Right lobe of liver (tissue), 4 donors: ENCODE measurements around the gene RYR3.

Source experiments
- POLR2A ChIP-seq: fragments of 450-650 bp; IDR thresholded peaks from one replicate; pipeline ENCODE4 v1.6.1; 2017; ENCODE audit warnings: antibody characterized with exemption, mild to moderate bottlenecking
- TF ChIP-seq, protein P1 (sequence below), 4 donors: fragments of 200-600 bp in 3 of 4; fragments of 450-650 bp in 1 of 4; IDR thresholded peaks; one replicate each; pipeline versions ENCODE4 v1.5.1 to v1.8.0; 2016 to 2022; ENCODE audit warnings: antibody characterized with exemption in 4 of 4, mild to moderate bottlenecking in 2 of 4
- donor health status: DM: no; HTN: no; CAD: no.
- donor health status: DM: no; HTN: no; CAD: no.
- donor health status: DM: no; HTN: yes; CAD: no.

DNA sequence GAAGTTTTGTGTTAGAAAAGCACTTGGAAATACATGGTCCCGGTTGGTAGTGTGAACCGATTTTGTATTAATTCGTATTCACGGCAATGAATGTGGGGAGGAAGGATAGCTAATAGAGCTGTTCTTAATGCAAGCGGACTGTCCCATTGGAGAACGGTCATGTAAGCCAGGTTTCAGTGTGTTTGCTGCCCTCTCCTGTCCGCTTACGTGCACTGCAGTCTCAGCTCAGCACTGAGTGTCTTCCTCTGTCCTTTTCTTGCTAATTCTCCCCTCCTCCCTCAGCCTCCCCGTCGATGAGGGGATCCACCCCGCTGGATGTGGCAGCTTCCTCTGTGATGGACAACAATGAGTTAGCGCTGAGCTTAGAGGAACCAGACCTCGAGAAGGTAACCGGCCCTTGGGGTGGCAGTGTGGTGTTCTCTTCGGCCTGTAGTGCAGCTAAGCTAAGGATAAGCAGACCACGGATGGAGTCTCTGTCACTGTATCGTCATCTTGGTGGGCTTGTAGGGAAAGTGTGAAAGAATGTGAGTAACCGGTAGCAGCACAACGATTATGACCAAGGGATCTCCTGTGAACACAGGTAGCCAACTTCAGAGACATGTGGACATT lies 390.0 kb downstream of the RYR3 start:
- TF ChIP-seq, protein P1, sequence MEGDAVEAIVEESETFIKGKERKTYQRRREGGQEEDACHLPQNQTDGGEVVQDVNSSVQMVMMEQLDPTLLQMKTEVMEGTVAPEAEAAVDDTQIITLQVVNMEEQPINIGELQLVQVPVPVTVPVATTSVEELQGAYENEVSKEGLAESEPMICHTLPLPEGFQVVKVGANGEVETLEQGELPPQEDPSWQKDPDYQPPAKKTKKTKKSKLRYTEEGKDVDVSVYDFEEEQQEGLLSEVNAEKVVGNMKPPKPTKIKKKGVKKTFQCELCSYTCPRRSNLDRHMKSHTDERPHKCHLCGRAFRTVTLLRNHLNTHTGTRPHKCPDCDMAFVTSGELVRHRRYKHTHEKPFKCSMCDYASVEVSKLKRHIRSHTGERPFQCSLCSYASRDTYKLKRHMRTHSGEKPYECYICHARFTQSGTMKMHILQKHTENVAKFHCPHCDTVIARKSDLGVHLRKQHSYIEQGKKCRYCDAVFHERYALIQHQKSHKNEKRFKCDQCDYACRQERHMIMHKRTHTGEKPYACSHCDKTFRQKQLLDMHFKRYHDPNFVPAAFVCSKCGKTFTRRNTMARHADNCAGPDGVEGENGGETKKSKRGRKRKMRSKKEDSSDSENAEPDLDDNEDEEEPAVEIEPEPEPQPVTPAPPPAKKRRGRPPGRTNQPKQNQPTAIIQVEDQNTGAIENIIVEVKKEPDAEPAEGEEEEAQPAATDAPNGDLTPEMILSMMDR (IDR thresholded peaks at IDR 0.05) = peak; percentile 83 to 92 (median 88)
- no peak for TF ChIP-seq POLR2A
